ENCODE results near the gene ADAMTSL1.

- TF ChIP-seq NFE2L1 (CRISPR knock-in tag; IDR thresholded peaks at IDR 0.05), result no peak
- TF ChIP-seq, protein P1, sequence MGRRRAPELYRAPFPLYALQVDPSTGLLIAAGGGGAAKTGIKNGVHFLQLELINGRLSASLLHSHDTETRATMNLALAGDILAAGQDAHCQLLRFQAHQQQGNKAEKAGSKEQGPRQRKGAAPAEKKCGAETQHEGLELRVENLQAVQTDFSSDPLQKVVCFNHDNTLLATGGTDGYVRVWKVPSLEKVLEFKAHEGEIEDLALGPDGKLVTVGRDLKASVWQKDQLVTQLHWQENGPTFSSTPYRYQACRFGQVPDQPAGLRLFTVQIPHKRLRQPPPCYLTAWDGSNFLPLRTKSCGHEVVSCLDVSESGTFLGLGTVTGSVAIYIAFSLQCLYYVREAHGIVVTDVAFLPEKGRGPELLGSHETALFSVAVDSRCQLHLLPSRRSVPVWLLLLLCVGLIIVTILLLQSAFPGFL (CRISPR knock-in tag; IDR thresholded peaks at IDR 0.05; ENCODE audit: borderline replicate concordance), result no peak
- TF ChIP-seq, protein P2, sequence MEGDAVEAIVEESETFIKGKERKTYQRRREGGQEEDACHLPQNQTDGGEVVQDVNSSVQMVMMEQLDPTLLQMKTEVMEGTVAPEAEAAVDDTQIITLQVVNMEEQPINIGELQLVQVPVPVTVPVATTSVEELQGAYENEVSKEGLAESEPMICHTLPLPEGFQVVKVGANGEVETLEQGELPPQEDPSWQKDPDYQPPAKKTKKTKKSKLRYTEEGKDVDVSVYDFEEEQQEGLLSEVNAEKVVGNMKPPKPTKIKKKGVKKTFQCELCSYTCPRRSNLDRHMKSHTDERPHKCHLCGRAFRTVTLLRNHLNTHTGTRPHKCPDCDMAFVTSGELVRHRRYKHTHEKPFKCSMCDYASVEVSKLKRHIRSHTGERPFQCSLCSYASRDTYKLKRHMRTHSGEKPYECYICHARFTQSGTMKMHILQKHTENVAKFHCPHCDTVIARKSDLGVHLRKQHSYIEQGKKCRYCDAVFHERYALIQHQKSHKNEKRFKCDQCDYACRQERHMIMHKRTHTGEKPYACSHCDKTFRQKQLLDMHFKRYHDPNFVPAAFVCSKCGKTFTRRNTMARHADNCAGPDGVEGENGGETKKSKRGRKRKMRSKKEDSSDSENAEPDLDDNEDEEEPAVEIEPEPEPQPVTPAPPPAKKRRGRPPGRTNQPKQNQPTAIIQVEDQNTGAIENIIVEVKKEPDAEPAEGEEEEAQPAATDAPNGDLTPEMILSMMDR (IDR thresholded peaks at IDR 0.05), result no peak
- TF ChIP-seq USF2 (CRISPR knock-in tag; IDR thresholded peaks at IDR 0.05), result no peak
- TF ChIP-seq, protein P3, sequence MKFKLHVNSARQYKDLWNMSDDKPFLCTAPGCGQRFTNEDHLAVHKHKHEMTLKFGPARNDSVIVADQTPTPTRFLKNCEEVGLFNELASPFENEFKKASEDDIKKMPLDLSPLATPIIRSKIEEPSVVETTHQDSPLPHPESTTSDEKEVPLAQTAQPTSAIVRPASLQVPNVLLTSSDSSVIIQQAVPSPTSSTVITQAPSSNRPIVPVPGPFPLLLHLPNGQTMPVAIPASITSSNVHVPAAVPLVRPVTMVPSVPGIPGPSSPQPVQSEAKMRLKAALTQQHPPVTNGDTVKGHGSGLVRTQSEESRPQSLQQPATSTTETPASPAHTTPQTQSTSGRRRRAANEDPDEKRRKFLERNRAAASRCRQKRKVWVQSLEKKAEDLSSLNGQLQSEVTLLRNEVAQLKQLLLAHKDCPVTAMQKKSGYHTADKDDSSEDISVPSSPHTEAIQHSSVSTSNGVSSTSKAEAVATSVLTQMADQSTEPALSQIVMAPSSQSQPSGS (CRISPR knock-in tag; IDR thresholded peaks at IDR 0.05; ENCODE audit: borderline replicate concordance, low read depth), result no peak
- TF ChIP-seq, protein P4, sequence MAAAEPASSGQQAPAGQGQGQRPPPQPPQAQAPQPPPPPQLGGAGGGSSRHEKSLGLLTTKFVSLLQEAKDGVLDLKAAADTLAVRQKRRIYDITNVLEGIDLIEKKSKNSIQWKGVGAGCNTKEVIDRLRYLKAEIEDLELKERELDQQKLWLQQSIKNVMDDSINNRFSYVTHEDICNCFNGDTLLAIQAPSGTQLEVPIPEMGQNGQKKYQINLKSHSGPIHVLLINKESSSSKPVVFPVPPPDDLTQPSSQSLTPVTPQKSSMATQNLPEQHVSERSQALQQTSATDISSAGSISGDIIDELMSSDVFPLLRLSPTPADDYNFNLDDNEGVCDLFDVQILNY (CRISPR knock-in tag; IDR thresholded peaks at IDR 0.05), result no peak
Observed at GRCh38 chr9:18438300-18438925, 35.5 kb upstream of the ADAMTSL1 start.
